K562 (cell line): ENCODE measurements around the gene PSMA7. TPM values are rescaled to one million over a fixed set of nuclear protein-coding genes. Genes with fewer than 3 reads are reported as not detected.

Source experiments
- ATAC-seq: fragments of 200-7000 bp; cut with Tn5 transposase; 3 replicates; pipeline ENCODE4 v1.9.1; 2020; ENCODE audit warnings: moderate library complexity
- BruUV-seq: library from RNA; stranded (reverse); fragments of 400-500 nt; replicated peaks from 2 replicates; lab custom pipeline; 2021; lab: Mats Ljungman, UMichigan
- CTCF ChIA-PET: fragments of 300-600 bp; formaldehyde crosslinking; extraction: SDS; loops from one replicate; lab custom pipeline; 2021; ENCODE audit warnings: low intra/inter-chr PET ratio; lab: Yijun Ruan, JAX
- POLR2A ChIA-PET: fragments of 300-600, 350-650 bp; sonication (Branson Sonifier 250); formaldehyde crosslinking; extraction: SDS; loops from one replicate; lab custom pipeline; 2021; ENCODE audit warnings: antibody characterized with exemption, inconsistent platforms; lab: Yijun Ruan, JAX
- DNase-seq, 4 experiments: peaks; one replicate each; pipeline versions ENCODE4 v3.0.0 to v3.0.0-alpha.2; 2011 to 2018; ENCODE audit warnings: low spot score in 3 of 4, mixed read lengths in 3 of 4; ENCODE audit errors: extremely low read depth in 1 of 4
- FAIRE-seq: peaks from 2 replicates; lab custom pipeline; 2011; peaks lifted over from hg19 to GRCh38; lab: Jason Lieb, UNC
- H2AFZ ChIP-seq: 2 replicates; pipeline ENCODE4 v1.6.0; 2011; ENCODE audit warnings: low read depth, low read length, control low read depth, inconsistent platforms
- H3K27ac ChIP-seq: fragments of 200-600 bp; 3 replicates; pipeline ENCODE4 v1.8.0; 2011; ENCODE audit warnings: low read depth, mild to moderate bottlenecking, control low read depth, inconsistent platforms, low read length, moderate library complexity, mixed read lengths; ENCODE audit errors: extremely low read depth
- H3K27me3 ChIP-seq, 2 experiments: fragments of 300-600 bp in 1 of 2; 2 replicates in 1 of 2; 3 replicates in 1 of 2; pipeline versions ENCODE4 v1.6.0 to v1.8.0; 2011; ENCODE audit warnings: inconsistent platforms in 2 of 2, low read length in 2 of 2, mild to moderate bottlenecking in 1 of 2, mixed read lengths in 1 of 2, moderate library complexity in 1 of 2; ENCODE audit not compliant: control insufficient read depth in 2 of 2, insufficient read depth in 2 of 2
- H3K36me3 ChIP-seq: fragments of 300-600 bp; 3 replicates; pipeline ENCODE4 v1.8.0; 2011; ENCODE audit warnings: mild to moderate bottlenecking, low read length, inconsistent platforms; ENCODE audit not compliant: control insufficient read depth, insufficient read depth
- H3K4me1 ChIP-seq, 2 experiments: fragments of 200-600 bp in 1 of 2; replicated peaks in 1 of 2; 2 replicates in 1 of 2; 3 replicates in 1 of 2; pipeline versions ENCODE4 v1.5.1 to v1.8.0; 2011; ENCODE audit warnings: inconsistent platforms in 2 of 2, low read length in 2 of 2, mild to moderate bottlenecking in 1 of 2, mixed read lengths in 1 of 2, moderate library complexity in 1 of 2; ENCODE audit not compliant: control insufficient read depth in 2 of 2, insufficient read depth in 2 of 2
- H3K4me2 ChIP-seq: 2 replicates; pipeline ENCODE4 v1.6.1; 2011; ENCODE audit warnings: low read length, control low read depth, inconsistent platforms, mixed read lengths; ENCODE audit not compliant: insufficient read depth
- H3K4me3 ChIP-seq: fragments of 200-600 bp; sonication (generic), shearing (Covaris generic); 2 replicates; pipeline ENCODE4 v1.5.1; 2016; ENCODE audit warnings: control low read depth, inconsistent platforms
- H3K79me2 ChIP-seq: fragments of 200-600 bp; 3 replicates; pipeline ENCODE4 v1.8.0; 2011; ENCODE audit warnings: low read length, inconsistent platforms; ENCODE audit not compliant: control insufficient read depth, insufficient read depth
- H3K9ac ChIP-seq, 2 experiments: 2 replicates each; pipeline versions ENCODE4 v1.6.0 to v1.6.1; 2011; ENCODE audit warnings: low read depth in 2 of 2, low read length in 2 of 2, control low read depth in 1 of 2, inconsistent platforms in 1 of 2, mild to moderate bottlenecking in 1 of 2, mixed read lengths in 1 of 2; ENCODE audit not compliant: insufficient read depth in 1 of 2
- H3K9me1 ChIP-seq: one replicate; pipeline ENCODE4 v1.6.0; 2011; ENCODE audit warnings: inconsistent platforms, mild to moderate bottlenecking, low read length, moderate library complexity; ENCODE audit not compliant: control insufficient read depth, insufficient read depth
- H3K9me3 ChIP-seq: replicated peaks from 2 replicates; pipeline ENCODE4 v1.5.1; 2011; ENCODE audit warnings: low read depth, low read length, inconsistent platforms; ENCODE audit not compliant: control insufficient read depth, insufficient read depth
- H4K20me1 ChIP-seq: replicated peaks from 2 replicates; pipeline ENCODE4 v1.6.1; 2011; ENCODE audit warnings: low read length, inconsistent platforms, mixed read lengths; ENCODE audit not compliant: control insufficient read depth, insufficient read depth
- IFI16 ChIP-seq: fragments of 250-450 bp; sonication (Bioruptor Pico); IDR thresholded peaks from 2 replicates; pipeline ENCODE4 v2.1.2; 2022; ENCODE audit warnings: mild to moderate bottlenecking, inconsistent platforms
- PTBP1 ChIP-seq: fragments of 200-400 bp; formaldehyde crosslinking; IDR thresholded peaks from 2 replicates; pipeline ENCODE4 v1.6.1; 2017; ENCODE audit warnings: low read depth, low read length
- WGBS: fragments of 100-300 bp; shearing (Covaris generic); methylation state at CpG from one replicate; pipeline ENCODE4 v1.1.6; 2016; ENCODE audit warnings: low coverage, mixed read lengths; ENCODE audit not compliant: insufficient coverage; ENCODE audit errors: missing lambda C conversion rate; 5-methylcytosine and 5-hydroxymethylcytosine counted together
- in situ Hi-C: fragments of 300-500 bp; cut with MboI; formaldehyde crosslinking; loops from 4 replicates; pipeline ENCODE4 v1.15.0; 2018; ENCODE audit warnings: inconsistent platforms, mixed read lengths
- intact Hi-C: fragments of 100-400 bp; cut with micrococcal nuclease; formaldehyde crosslinking; loops from 2 replicates; pipeline ENCODE4 v1.14.2; 2022
- polyA plus RNA-seq, 8 experiments: library from polyadenylated mRNA; depleted of rRNA in 4 of 8; stranded (reverse) in 5 of 8; unstranded in 3 of 8; fragments of >200 nt; fragmentation: Nextera tagmentation in 2 of 8; fragmentation: Illumina TruSeq in 1 of 8; extraction: Ambion mirVana in 2 of 8; extraction: Trizol in 1 of 8; gene quantifications; 2 replicates each; pipeline versions ENCODE4 v1.2.1 to v1.2.3, GENCODE V29; 2011 to 2014; ENCODE audit warnings: inconsistent platforms in 1 of 8, missing spikeins in 1 of 8
- total RNA-seq, 7 experiments: library from RNA; depleted of rRNA in 6 of 7; stranded (reverse); fragments of >200 nt in 6 of 7; fragmentation: Illumina TruSeq in 2 of 7; extraction: Trizol in 2 of 7; gene quantifications; 2 replicates each; pipeline versions ENCODE4 v1.2.1 to v1.2.3, GENCODE V29; 2011 to 2021; ENCODE audit warnings: low replicate concordance in 1 of 7
- TF ChIP-seq, protein P1 (sequence below): fragments of 450-650 bp; conservative IDR thresholded peaks from 2 replicates; pipeline ENCODE4 v1.6.1; 2016; ENCODE audit warnings: missing genetic modification characterization, low read depth, mild to moderate bottlenecking, control low read depth, missing compliant biosample characterization

PSMA7 gene
- total and polyA plus RNA-seq, 9 of the 15 experiments (the other 6 are each of a cell fraction or from before 2014, with no cell fraction given) = 257 to 510 (median 393) TPM

DNA sequence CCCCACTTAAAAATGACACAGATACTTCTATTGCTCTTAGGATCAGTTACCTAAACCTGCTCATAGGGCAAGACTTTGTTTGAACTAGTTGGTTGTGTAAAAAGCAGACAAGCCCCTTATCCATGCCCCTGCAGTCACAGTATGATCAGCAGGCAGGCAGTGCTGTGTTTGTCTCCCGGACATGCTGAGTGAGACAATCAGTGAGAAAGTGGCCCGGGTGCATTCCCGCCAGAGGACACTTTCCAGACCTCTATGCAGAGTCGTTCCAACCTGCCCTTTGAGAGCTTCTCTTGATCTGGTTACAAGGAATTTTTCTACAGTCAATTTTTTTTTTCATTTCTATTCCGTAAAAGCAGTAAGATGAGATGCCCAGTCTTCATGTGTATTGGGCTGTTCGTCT lies 14.7 kb downstream of the PSMA7 start:
- Histone ChIP-seq H3K79me2 (peaks cover 22% of the 10 kb centered on the region), H3K36me3 (peaks cover 99% of the 10 kb centered on the region)
- TF ChIP-seq IFI16 (CRISPR knock-in tag) = no peak

DNA sequence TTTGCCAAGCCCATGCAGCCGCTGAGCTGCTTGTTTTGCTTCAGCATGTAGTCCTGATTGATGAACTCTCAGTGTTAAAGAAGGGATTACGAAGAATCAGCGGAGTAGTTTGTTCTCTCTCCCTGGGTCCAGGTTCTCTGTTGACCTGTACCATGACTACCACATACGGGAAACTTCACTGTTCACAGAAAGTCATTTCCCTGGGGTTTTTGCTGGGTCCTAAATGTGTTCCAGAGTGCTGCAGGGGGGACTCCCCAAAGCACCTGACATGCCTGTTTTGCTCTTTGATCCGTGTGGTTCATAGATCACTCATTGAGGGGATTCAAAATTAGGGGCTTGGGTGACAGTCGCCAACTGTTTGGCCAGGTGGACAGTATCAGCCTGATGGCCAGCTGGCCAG lies 15.4 kb downstream of the PSMA7 start:
- in situ Hi-C loops = no loop called here
- ATAC-seq = no peak
- no peaks in the 10 kb centered on the region for H3K27me3 ChIP-seq
- intact Hi-C loops = no loop called here
- H3K4me1 ChIP-seq = peaks cover 9 to 14% of the 10 kb centered on the region in 2 experiments; a peak in 4 of 5 replicates
- H4K20me1 ChIP-seq = peaks cover 22% of the 10 kb centered on the region
- TF ChIP-seq, protein P1, sequence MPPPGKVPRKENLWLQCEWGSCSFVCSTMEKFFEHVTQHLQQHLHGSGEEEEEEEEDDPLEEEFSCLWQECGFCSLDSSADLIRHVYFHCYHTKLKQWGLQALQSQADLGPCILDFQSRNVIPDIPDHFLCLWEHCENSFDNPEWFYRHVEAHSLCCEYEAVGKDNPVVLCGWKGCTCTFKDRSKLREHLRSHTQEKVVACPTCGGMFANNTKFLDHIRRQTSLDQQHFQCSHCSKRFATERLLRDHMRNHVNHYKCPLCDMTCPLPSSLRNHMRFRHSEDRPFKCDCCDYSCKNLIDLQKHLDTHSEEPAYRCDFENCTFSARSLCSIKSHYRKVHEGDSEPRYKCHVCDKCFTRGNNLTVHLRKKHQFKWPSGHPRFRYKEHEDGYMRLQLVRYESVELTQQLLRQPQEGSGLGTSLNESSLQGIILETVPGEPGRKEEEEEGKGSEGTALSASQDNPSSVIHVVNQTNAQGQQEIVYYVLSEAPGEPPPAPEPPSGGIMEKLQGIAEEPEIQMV (tag) = no peak
- no peak for TF ChIP-seq PTBP1
- TF ChIP-seq, all 486 proteins: peak for 0
- ChIA-PET POLR2A (interaction anchor here (0.6 to 9.5 kb wide), 5 partner anchors 8 to 1329 kb away, joined by 3 to 78 read pairs (median 3); no protein-coding TSS in a partner anchor), CTCF (no interaction called here)
- Histone ChIP-seq H3K9me3 (no peaks in the 10 kb centered on the region), H3K9ac (peak overlapping the region in 1 of 2 experiments; percentile 51; a peak in 1 of 4 replicates), H3K4me2 (no peak overlapping the region), H3K36me3 (peaks cover 95% of the 10 kb centered on the region), H3K27ac (no peak overlapping the region), H3K9me1 (no peaks in the 10 kb centered on the region), H3K4me3 (no peak overlapping the region), H3K79me2 (peaks cover 29% of the 10 kb centered on the region), H2AFZ (no peak overlapping the region)
- FAIRE-seq = no peak
- no peak for DNase-seq
- WGBS = 87% methylated on average over 6 of the region's 6 CpGs
- no TSS peak for BruUV-seq

More for the DNA sequence above, 14.7 kb downstream of the PSMA7 start:
- CTCF ChIA-PET = no interaction called here
- no peak for FAIRE-seq
- H3K9me3 ChIP-seq = no peaks in the 10 kb centered on the region
- H2AFZ ChIP-seq = no peak overlapping the region
- in situ Hi-C loops (no loop called here), intact Hi-C loops (no loop called here)
- H3K27ac ChIP-seq = no peak overlapping the region
- no TSS peak for BruUV-seq
- no peak for DNase-seq
- H4K20me1 ChIP-seq = peaks cover 21% of the 10 kb centered on the region
- no peak overlapping the region for H3K9ac ChIP-seq
- no peaks in the 10 kb centered on the region for H3K27me3 ChIP-seq
- 96% methylated on average over 6 of the region's 6 CpGs for WGBS
- H3K9me1 ChIP-seq = no peaks in the 10 kb centered on the region
- POLR2A ChIA-PET = interaction anchor here (9.5 kb wide), 1 partner anchor 8 kb away, joined by 78 read pairs; no protein-coding TSS in a partner anchor
- ATAC-seq = no peak
- H3K4me3 ChIP-seq = no peak overlapping the region
- no peak overlapping the region for H3K4me2 ChIP-seq
- peaks cover 6 to 11% of the 10 kb centered on the region in 2 experiments; a peak in 4 of 5 replicates for H3K4me1 ChIP-seq
